OCI-LY3 (cell line): ENCODE results near the gene IL18RAP.

Source experiments
- H2AFZ ChIP-seq: fragments of 200-600, 300-600 bp; shearing (Covaris generic); 2 replicates; pipeline ENCODE4 v1.6.0; 2014; ENCODE audit warnings: antibody characterized with exemption, low read depth, low read length
- H3K27ac ChIP-seq: fragments of 200-600, 300-600 bp; sonication (generic); 2 replicates; pipeline ENCODE4 v1.5.1; 2014; ENCODE audit warnings: mild to moderate bottlenecking, low read length, moderate library complexity, mixed read lengths
- H3K27me3 ChIP-seq: fragments of 200-600, 300-600 bp; sonication (generic); 2 replicates; pipeline ENCODE4 v1.6.1; 2014; ENCODE audit warnings: low read depth, low read length, mixed read lengths
- H3K36me3 ChIP-seq: fragments of 200-600, 300-600 bp; sonication (generic); replicated peaks from 2 replicates; pipeline ENCODE3; 2014; ENCODE audit warnings: low read depth, low read length, mixed read lengths
- H3K4me1 ChIP-seq: fragments of 300-600, 200-600 bp; sonication (generic); 2 replicates; pipeline ENCODE4 v1.6.1; 2014; ENCODE audit warnings: low read length, mixed read lengths
- H3K4me2 ChIP-seq: fragments of 200-600, 300-600 bp; sonication (generic); 2 replicates; pipeline ENCODE4 v1.6.1; 2014; ENCODE audit warnings: low read length, mixed read lengths
- H3K4me3 ChIP-seq: fragments of 300-600, 200-600 bp; sonication (generic); 2 replicates; pipeline ENCODE4 v1.5.1; 2014; ENCODE audit warnings: antibody characterized with exemption, mild to moderate bottlenecking, low read length, moderate library complexity
- H3K79me2 ChIP-seq: fragments of 300-600, 200-600 bp; shearing (Covaris generic); 2 replicates; pipeline ENCODE4 v1.6.1; 2014; ENCODE audit warnings: mild to moderate bottlenecking, low read length, mixed read lengths
- H3K9ac ChIP-seq: fragments of 300-600, 200-600 bp; shearing (Covaris generic); 2 replicates; pipeline ENCODE4 v1.6.0; 2014; ENCODE audit warnings: mild to moderate bottlenecking, low read length, moderate library complexity
- H3K9me3 ChIP-seq: fragments of 200-600, 300-600 bp; shearing (Covaris generic); 2 replicates; pipeline ENCODE4 v1.6.1; 2014; ENCODE audit warnings: low read length, mixed read lengths; ENCODE audit not compliant: insufficient read depth
- H4K20me1 ChIP-seq: fragments of 200-600, 300-600 bp; sonication (generic); 2 replicates; pipeline ENCODE4 v1.6.1; 2016; ENCODE audit warnings: low read length, mixed read lengths; ENCODE audit not compliant: insufficient read depth
- CTCF ChIP-seq: fragments of 200-600, 300-600 bp; sonication (generic); IDR thresholded peaks from 2 replicates; pipeline ENCODE4 v1.5.1; 2014; ENCODE audit warnings: antibody characterized with exemption, low read length, low read depth
- EZH2phosphoT487 ChIP-seq: fragments of 200-600 bp; shearing (Covaris generic); IDR thresholded peaks from 2 replicates; pipeline ENCODE4 v1.6.1; 2018; ENCODE audit warnings: antibody characterized with exemption, mixed run types, low read depth

IL18RAP gene

GRCh38 chr2:102386004-102386403 lies 37.0 kb upstream of the IL18RAP start:
- H3K79me2 ChIP-seq: no peaks in the 10 kb centered on the region

DNA sequence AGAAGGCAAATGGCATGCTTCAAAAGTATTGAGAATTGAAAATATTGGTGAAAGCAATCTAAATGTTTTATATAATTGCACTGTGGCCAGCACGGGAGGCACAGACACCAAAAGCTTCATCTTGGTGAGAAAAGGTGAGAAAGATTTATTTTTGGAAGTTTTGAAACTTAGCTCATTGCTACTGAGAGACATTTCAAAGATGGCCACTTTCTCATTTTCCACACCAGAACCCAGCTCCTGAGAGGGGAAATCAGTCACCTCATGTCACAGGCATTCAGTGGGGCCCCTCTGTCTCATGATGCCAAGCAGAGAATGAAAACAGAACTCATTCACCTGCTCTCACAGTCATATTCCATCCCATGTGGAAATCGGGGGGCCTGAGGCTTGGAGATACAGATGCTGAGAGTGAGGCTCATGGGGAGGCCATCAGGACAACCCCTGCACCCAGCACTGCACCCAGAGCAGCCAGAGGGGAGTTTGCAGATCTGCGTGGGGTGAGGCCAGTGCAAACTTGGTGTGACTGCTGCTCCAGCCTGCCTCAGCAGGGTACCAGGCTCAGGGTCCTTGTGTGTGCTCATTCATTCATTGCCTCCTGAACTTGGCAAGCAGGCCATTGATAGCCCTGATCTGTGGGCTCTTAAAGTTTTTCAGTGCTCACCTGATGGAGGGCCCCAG lies 36.0 kb upstream of the IL18RAP start:
- Histone ChIP-seq H3K36me3 (peaks cover 20% of the 10 kb centered on the region), H3K4me1 (0 out of 2 replicates have a peak, but pooled peaks cover 4% of the 10 kb centered on the region), H3K27ac (no peak overlapping the region), H2AFZ (no peak overlapping the region), H4K20me1 (no peaks in the 10 kb centered on the region), H3K9ac (no peak overlapping the region), H3K4me2 (no peak overlapping the region), H3K9me3 (peaks cover 20% of the 10 kb centered on the region), H3K79me2 (no peaks in the 10 kb centered on the region), H3K4me3 (no peak overlapping the region), H3K27me3 (no peaks in the 10 kb centered on the region)
- TF ChIP-seq EZH2phosphoT487 (no peak), CTCF (no peak)

More at GRCh38 chr2:102386004-102386403, 37.0 kb upstream of the IL18RAP start:
- no peaks in the 10 kb centered on the region for H3K27me3 ChIP-seq
- H3K36me3 ChIP-seq: peaks cover 20% of the 10 kb centered on the region
- H3K9ac ChIP-seq: no peak overlapping the region
- TF ChIP-seq CTCF (no peak), EZH2phosphoT487 (no peak)
- no peak overlapping the region for H3K4me3 ChIP-seq
- peaks cover 20% of the 10 kb centered on the region for H3K9me3 ChIP-seq
- no peak overlapping the region for H3K4me2 ChIP-seq
- H4K20me1 ChIP-seq: no peaks in the 10 kb centered on the region
- H3K4me1 ChIP-seq: 0 out of 2 replicates have a peak, but pooled peaks cover 4% of the 10 kb centered on the region
- H3K27ac ChIP-seq: no peak overlapping the region
- H2AFZ ChIP-seq: no peak overlapping the region

DNA sequence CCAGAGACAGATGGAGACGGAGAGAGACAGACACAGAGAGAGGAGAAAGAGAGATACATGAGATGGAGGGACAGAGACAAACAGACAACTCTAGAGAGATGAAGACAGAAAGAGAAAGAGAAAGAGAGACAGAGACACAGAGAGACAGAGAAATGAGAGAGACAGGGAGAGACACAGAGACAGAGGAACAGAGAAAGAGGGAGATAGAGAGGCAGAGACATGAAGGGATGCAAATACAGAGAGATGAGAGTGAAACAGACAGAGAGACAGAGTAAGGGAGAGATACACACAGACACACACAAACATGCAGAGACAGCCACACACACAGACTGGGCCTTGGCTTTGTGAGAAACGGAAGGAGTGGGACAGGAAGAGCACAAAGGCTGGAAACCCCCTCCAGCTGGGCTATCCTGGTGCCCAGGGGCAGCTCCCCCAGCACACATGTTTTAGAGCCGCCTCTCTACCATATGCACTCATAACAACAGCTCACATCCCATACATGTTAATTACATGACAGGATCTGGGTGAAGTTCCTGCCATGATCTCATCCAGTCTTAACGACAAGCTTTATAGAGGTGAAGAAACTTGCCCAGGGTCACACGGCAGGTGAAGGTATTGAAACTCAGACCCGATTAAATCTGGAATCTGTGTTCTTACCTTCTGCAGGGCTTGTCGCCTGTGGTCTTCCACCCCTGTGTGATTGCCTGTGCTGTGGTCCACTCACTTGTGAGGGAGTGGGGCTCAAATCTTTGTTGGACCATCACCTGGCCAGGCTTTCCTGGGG lies 35.0 kb upstream of the IL18RAP start:
- peaks cover 16% of the 10 kb centered on the region for H3K36me3 ChIP-seq

More for the DNA sequence above, 35.0 kb upstream of the IL18RAP start:
- no peaks in the 10 kb centered on the region for H3K27me3 ChIP-seq
- TF ChIP-seq EZH2phosphoT487 (no peak), CTCF (no peak)
- no peak overlapping the region for H3K27ac ChIP-seq
- 0 out of 2 replicates have a peak, but pooled peaks cover 4% of the 10 kb centered on the region for H3K4me1 ChIP-seq
- no peak overlapping the region for H3K9ac ChIP-seq
- H2AFZ ChIP-seq: no peak overlapping the region
- H3K4me3 ChIP-seq: no peak overlapping the region
- H3K79me2 ChIP-seq: no peaks in the 10 kb centered on the region
- H3K4me2 ChIP-seq: no peak overlapping the region
- H3K9me3 ChIP-seq: peaks cover 13% of the 10 kb centered on the region
- H4K20me1 ChIP-seq: no peaks in the 10 kb centered on the region
